ENCODE results near the gene F11R.
"Not testable (repeated sequence)": the region's sequence is repeated elsewhere in the genome, so short reads cannot be mapped to it uniquely, and the experiment has no call there.

Gene F11R

GRCh38 chr1:161044908-161045735 lies 24.2 kb upstream of the F11R start:
- peak in 1 of 2 donors; percentile 26 for DNase-seq (ENCODE audit: low read depth in 1 of 2, low spot score in 1 of 2)

- DNase-seq (ENCODE audit: low read depth in 1 of 2, low spot score in 1 of 2), result no peak
These were observed 23.6 kb upstream of the F11R start for GRCh38 chr1:161044535-161044907.

- no peak for DNase-seq (ENCODE audit: low read depth in 1 of 2, low spot score in 1 of 2)
These were observed 18.6 kb upstream of the F11R start for GRCh38 chr1:161039546-161039945.

- no peak for DNase-seq (ENCODE audit: low read depth in 1 of 2, low spot score in 1 of 2)
These were observed 18.2 kb upstream of the F11R start for GRCh38 chr1:161039154-161039545.

GRCh38 chr1:161038523-161039153 lies 17.7 kb upstream of the F11R start, which contains the start of gene TSTD1:
Gene TSTD1 (minus strand): TSS chr1:161038964. CDS start chr1:161038889, 75 bp downstream.
- DNase-seq (ENCODE audit: low read depth in 1 of 2, low spot score in 1 of 2), result peak; percentile 68 to 80

GRCh38 chr1:161037661-161038522 lies 16.9 kb upstream of the F11R start:
- DNase-seq (ENCODE audit: low read depth in 1 of 2, low spot score in 1 of 2), result no peak

GRCh38 chr1:161033751-161034150 lies 12.8 kb upstream of the F11R start:
- no peak for DNase-seq (ENCODE audit: low read depth in 1 of 2, low spot score in 1 of 2)

- no peak for DNase-seq (ENCODE audit: low read depth in 1 of 2, low spot score in 1 of 2)
These were observed 11.5 kb upstream of the F11R start for GRCh38 chr1:161032409-161032808.

- DNase-seq (ENCODE audit: low read depth in 1 of 2, low spot score in 1 of 2), result no peak
These were observed 10.9 kb upstream of the F11R start for GRCh38 chr1:161031874-161032273.

- not testable (repeated sequence) for DNase-seq (ENCODE audit: low read depth in 1 of 2, low spot score in 1 of 2)
These were observed 8.5 kb upstream of the F11R start for GRCh38 chr1:161029466-161029865.

- not testable (repeated sequence) for DNase-seq (ENCODE audit: low read depth in 1 of 2, low spot score in 1 of 2)
These were observed 6.0 kb upstream of the F11R start for GRCh38 chr1:161026954-161027353.

GRCh38 chr1:161022432-161022831 lies 1.5 kb upstream of the F11R start:
- DNase-seq (ENCODE audit: low read depth in 1 of 2, low spot score in 1 of 2), result not testable (repeated sequence)

GRCh38 chr1:161021970-161022353 lies 1.0 kb upstream of the F11R start:
- no peak for DNase-seq (ENCODE audit: low read depth in 1 of 2, low spot score in 1 of 2)

- DNase-seq (ENCODE audit: low read depth in 1 of 2, low spot score in 1 of 2), result peak; percentile 81 to 85
These were observed 415 bp upstream of the F11R start for GRCh38 chr1:161021165-161021969.

GRCh38 chr1:161019751-161020495 lies 1.0 kb downstream of the F11R start:
- DNase-seq (ENCODE audit: low read depth in 1 of 2, low spot score in 1 of 2), result no peak

- DNase-seq (ENCODE audit: low read depth in 1 of 2, low spot score in 1 of 2), result not testable (repeated sequence)
These were observed 1.8 kb downstream of the F11R start for GRCh38 chr1:161019111-161019660.

- no peak for DNase-seq (ENCODE audit: low read depth in 1 of 2, low spot score in 1 of 2)
These were observed 2.4 kb downstream of the F11R start for GRCh38 chr1:161018631-161018930.

- no peak for DNase-seq (ENCODE audit: low read depth in 1 of 2, low spot score in 1 of 2)
These were observed 3.0 kb downstream of the F11R start for GRCh38 chr1:161017756-161018630.

GRCh38 chr1:161017181-161017580 lies 3.8 kb downstream of the F11R start:
- not testable (repeated sequence) for DNase-seq (ENCODE audit: low read depth in 1 of 2, low spot score in 1 of 2)

All from activated T-helper 1 cell treated with anti-CD3 and anti-CD28 coated beads, Interleukin-2, amount 50 U/mL, for 16 hours (primary cell).